Measurements from ENCODE around the gene HBG1.

DNA sequence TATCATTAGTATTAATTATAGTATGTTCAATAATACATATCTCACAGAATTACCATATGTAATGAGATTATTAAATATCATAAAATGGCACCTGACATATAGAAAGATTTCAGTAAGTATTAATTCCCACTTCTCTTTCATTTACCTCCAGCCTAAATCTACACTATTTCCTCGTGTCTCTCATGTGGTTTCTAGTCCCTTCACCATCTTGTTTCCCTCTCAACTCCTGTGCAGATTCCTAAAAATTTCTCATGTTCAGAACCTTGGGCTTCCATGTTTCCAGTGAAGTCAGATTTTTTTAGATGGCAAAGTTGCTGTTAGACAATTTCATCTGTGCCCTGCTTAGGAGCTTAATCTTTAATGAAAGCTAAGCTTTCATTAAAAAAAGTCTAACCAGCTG lies 34.2 kb upstream of the HBG1 start:
- TF ChIP-seq, protein P1, sequence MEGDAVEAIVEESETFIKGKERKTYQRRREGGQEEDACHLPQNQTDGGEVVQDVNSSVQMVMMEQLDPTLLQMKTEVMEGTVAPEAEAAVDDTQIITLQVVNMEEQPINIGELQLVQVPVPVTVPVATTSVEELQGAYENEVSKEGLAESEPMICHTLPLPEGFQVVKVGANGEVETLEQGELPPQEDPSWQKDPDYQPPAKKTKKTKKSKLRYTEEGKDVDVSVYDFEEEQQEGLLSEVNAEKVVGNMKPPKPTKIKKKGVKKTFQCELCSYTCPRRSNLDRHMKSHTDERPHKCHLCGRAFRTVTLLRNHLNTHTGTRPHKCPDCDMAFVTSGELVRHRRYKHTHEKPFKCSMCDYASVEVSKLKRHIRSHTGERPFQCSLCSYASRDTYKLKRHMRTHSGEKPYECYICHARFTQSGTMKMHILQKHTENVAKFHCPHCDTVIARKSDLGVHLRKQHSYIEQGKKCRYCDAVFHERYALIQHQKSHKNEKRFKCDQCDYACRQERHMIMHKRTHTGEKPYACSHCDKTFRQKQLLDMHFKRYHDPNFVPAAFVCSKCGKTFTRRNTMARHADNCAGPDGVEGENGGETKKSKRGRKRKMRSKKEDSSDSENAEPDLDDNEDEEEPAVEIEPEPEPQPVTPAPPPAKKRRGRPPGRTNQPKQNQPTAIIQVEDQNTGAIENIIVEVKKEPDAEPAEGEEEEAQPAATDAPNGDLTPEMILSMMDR (IDR thresholded peaks at IDR 0.05): no peak
- TF ChIP-seq POLR2AphosphoS5 (IDR thresholded peaks at IDR 0.05): no peak
- no peak for TF ChIP-seq EP300 (IDR thresholded peaks at IDR 0.05)
- no peak for TF ChIP-seq POLR2A (IDR thresholded peaks at IDR 0.05)
